Breast epithelium (tissue), 3 donors: ENCODE measurements around the gene RYR3.

ENCODE experiments used
- CTCF ChIP-seq, 3 donors: fragments of 450-650 bp; IDR thresholded peaks; one replicate each; pipeline ENCODE4 v1.5.1; 2016 to 2017; ENCODE audit warnings: antibody characterized with exemption in 3 of 3, mild to moderate bottlenecking in 3 of 3, moderate library complexity in 3 of 3
- POLR2A ChIP-seq: fragments of 450-650 bp; IDR thresholded peaks from one replicate; pipeline ENCODE4 v1.6.1; 2016; ENCODE audit warnings: antibody characterized with exemption, mild to moderate bottlenecking, moderate library complexity

GRCh38 chr15:33518421-33518820 lies 207.7 kb downstream of the RYR3 start:
- TF ChIP-seq CTCF (IDR thresholded peaks at IDR 0.05) = no peak
- TF ChIP-seq POLR2A = no peak
